Liver (tissue), 9 donors: Measurements from ENCODE around the gene IP6K2. TPM values are rescaled to one million over a fixed set of nuclear protein-coding genes. Genes with fewer than 3 reads are reported as not detected.

Experiments
- DNase-seq: peaks from one replicate; pipeline ENCODE4 v3.0.0-alpha.2; 2017; ENCODE audit warnings: low spot score
- H3K27ac ChIP-seq, 2 donors: one replicate each; pipeline ENCODE4 v1.7.0; 2013; ENCODE audit warnings: inconsistent platforms in 2 of 2, low read length in 2 of 2, control low read depth in 1 of 2, low read depth in 1 of 2, mild to moderate bottlenecking in 1 of 2
- H3K27me3 ChIP-seq, 4 donors: one replicate each; pipeline versions ENCODE4 v1.6.1 to v1.7.0; 2013; ENCODE audit warnings: low read length in 3 of 4, inconsistent platforms in 1 of 4, mild to moderate bottlenecking in 1 of 4, moderate library complexity in 1 of 4; ENCODE audit not compliant: control insufficient read depth in 4 of 4, insufficient read depth in 4 of 4
- H3K36me3 ChIP-seq, 4 donors: one replicate each; pipeline versions ENCODE4 v1.6.1 to v1.7.0; 2013; ENCODE audit warnings: low read length in 3 of 4, mild to moderate bottlenecking in 3 of 4, low read depth in 1 of 4, moderate library complexity in 1 of 4; ENCODE audit not compliant: control insufficient read depth in 4 of 4, insufficient read depth in 3 of 4
- H3K4me1 ChIP-seq, 4 donors: one replicate each; pipeline versions ENCODE4 v1.6.1 to v1.7.0; 2013; ENCODE audit warnings: low read length in 3 of 4, mild to moderate bottlenecking in 3 of 4, moderate library complexity in 1 of 4; ENCODE audit not compliant: control insufficient read depth in 4 of 4, insufficient read depth in 4 of 4
- H3K4me3 ChIP-seq, 3 donors: one replicate each; pipeline versions ENCODE4 v1.6.1 to v1.7.0; 2013; ENCODE audit warnings: low read length in 3 of 3, control low read depth in 1 of 3, low read depth in 1 of 3, mild to moderate bottlenecking in 1 of 3
- H3K9ac ChIP-seq, 2 donors: one replicate each; pipeline ENCODE4 v1.7.0; 2013; ENCODE audit warnings: low read length in 2 of 2, mild to moderate bottlenecking in 2 of 2, moderate library complexity in 2 of 2, control low read depth in 1 of 2, low read depth in 1 of 2
- H3K9me3 ChIP-seq, 4 donors: one replicate each; pipeline versions ENCODE4 v1.6.1 to v1.7.0; 2013; ENCODE audit warnings: low read length in 3 of 4; ENCODE audit not compliant: control insufficient read depth in 4 of 4
- ATF3 ChIP-seq: IDR thresholded peaks from 2 replicates; pipeline ENCODE4 v1.6.1; 2016; ENCODE audit warnings: antibody characterized with exemption
- CTCF ChIP-seq: fragments of 150-350 bp; IDR thresholded peaks from 2 replicates; pipeline ENCODE4 v1.5.1; 2017; ENCODE audit warnings: improper control_type of control experiment, low read depth, low read length; ENCODE audit not compliant: missing input control
- EGR1 ChIP-seq, 2 donors: IDR thresholded peaks; 2 replicates each; pipeline ENCODE4 v1.6.1; 2016 to 2018; ENCODE audit warnings: antibody characterized with exemption in 2 of 2, low read depth in 2 of 2
- FOXA1 ChIP-seq: IDR thresholded peaks from 2 replicates; pipeline ENCODE4 v1.6.1; 2016; ENCODE audit warnings: antibody characterized with exemption
- FOXA2 ChIP-seq: IDR thresholded peaks from 2 replicates; pipeline ENCODE4 v1.6.1; 2016; ENCODE audit warnings: antibody characterized with exemption
- GABPA ChIP-seq, 2 donors: IDR thresholded peaks in 1 of 2; conservative IDR thresholded peaks in 1 of 2; 2 replicates each; pipeline ENCODE4 v1.6.1; 2016; ENCODE audit warnings: antibody characterized with exemption in 2 of 2, mild to moderate bottlenecking in 1 of 2, moderate library complexity in 1 of 2
- HNF4A ChIP-seq, 2 donors: conservative IDR thresholded peaks; 2 replicates each; pipeline ENCODE4 v1.6.1; 2016; ENCODE audit warnings: antibody characterized with exemption in 2 of 2, mild to moderate bottlenecking in 2 of 2
- HNF4G ChIP-seq: IDR thresholded peaks from 2 replicates; pipeline ENCODE4 v1.6.1; 2016; ENCODE audit warnings: antibody characterized with exemption
- JUND ChIP-seq, 2 donors: IDR thresholded peaks; 2 replicates each; pipeline ENCODE4 v1.6.1; 2016; ENCODE audit warnings: antibody characterized with exemption in 2 of 2
- MAX ChIP-seq: IDR thresholded peaks from 2 replicates; pipeline ENCODE4 v1.6.1; 2016; ENCODE audit warnings: antibody characterized with exemption
- NR2F2 ChIP-seq: IDR thresholded peaks from 2 replicates; pipeline ENCODE4 v1.6.1; 2016; ENCODE audit warnings: antibody characterized with exemption
- RAD21 ChIP-seq, 2 donors: IDR thresholded peaks; 2 replicates each; pipeline ENCODE4 v1.6.1; 2016; ENCODE audit warnings: antibody characterized with exemption in 2 of 2, mild to moderate bottlenecking in 2 of 2
- RXRA ChIP-seq, 2 donors: IDR thresholded peaks; 2 replicates each; pipeline ENCODE4 v1.6.1; 2017 to 2018; ENCODE audit warnings: antibody characterized with exemption in 2 of 2, mild to moderate bottlenecking in 1 of 2
- SP1 ChIP-seq: IDR thresholded peaks from 2 replicates; pipeline ENCODE4 v1.6.1; 2018; ENCODE audit warnings: antibody characterized with exemption, mild to moderate bottlenecking
- TAF1 ChIP-seq: conservative IDR thresholded peaks from 2 replicates; pipeline ENCODE4 v1.6.1; 2016; ENCODE audit warnings: antibody characterized with exemption, mild to moderate bottlenecking
- YY1 ChIP-seq: IDR thresholded peaks from 2 replicates; pipeline ENCODE4 v1.6.1; 2016; ENCODE audit warnings: antibody characterized with exemption, mild to moderate bottlenecking
- WGBS: extraction: QIAGEN DNeasy Blood & Tissue Kit; methylation state at CpG from one replicate; pipeline ENCODE4 v1.1.7; 2013; 5-methylcytosine and 5-hydroxymethylcytosine counted together
- polyA plus RNA-seq, 2 donors: library from polyadenylated mRNA; stranded (reverse) in 1 of 2; unstranded in 1 of 2; fragments of 200-250 nt in 1 of 2; fragments of >200 nt in 1 of 2; fragmentation: Nextera tagmentation in 1 of 2; extraction: Ambion mirVana in 1 of 2; gene quantifications; one replicate each; pipeline versions ENCODE4 v1.2.1 to v1.2.3, GENCODE V29; 2013 to 2015
- total RNA-seq, 2 donors: library from RNA; depleted of rRNA; stranded (reverse); fragments of >200 nt; gene quantifications; one replicate each; pipeline ENCODE4 v1.2.3, GENCODE V29; 2014
- donor health status: healthy.
- donor health status: healthy.
- donor health status: healthy.
- donor health status: healthy.
- donor health status: healthy.

IP6K2 gene
- total and polyA plus RNA-seq, 4 donors: 21.8 to 37.6 (median 24.3) TPM

GRCh38 chr3:48716508-48716981 is 476 bp downstream of the IP6K2 start:
- WGBS: under 1% methylated on average over 16 of the region's 16 CpGs
- H3K27ac ChIP-seq: peak overlapping the region; percentile 73 to 74
- DNase-seq: peak; percentile 54

GRCh38 chr3:48715174-48715800 is 1.7 kb downstream of the IP6K2 start:
- Histone ChIP-seq H3K27me3 (no peaks in the 10 kb centered on the region), H3K9me3 (no peaks in the 10 kb centered on the region), H3K36me3 (peaks cover 0 to 11% (median 4%) of the 10 kb centered on the region in 4 donors), H3K4me1 (peaks cover 0 to 22% (median 13%) of the 10 kb centered on the region in 4 donors), H3K27ac (no peak overlapping the region), H3K9ac (no peak overlapping the region), H3K4me3 (no peak overlapping the region)
- TF ChIP-seq CTCF (no peak), YY1 (no peak), MAX (no peak), EGR1 (IDR thresholded peaks at IDR 0.05; ENCODE audit: low read depth in 2 of 2) (no peak), GABPA (IDR thresholded peaks at IDR 0.05 in 1 of 2, conservative IDR thresholded peaks at IDR 0.05 in 1 of 2) (no peak), SP1 (no peak), ATF3 (no peak), NR2F2 (no peak), FOXA1 (no peak), RXRA (IDR thresholded peaks at IDR 0.05) (no peak), TAF1 (no peak), RAD21 (IDR thresholded peaks at IDR 0.05) (no peak), HNF4G (no peak), FOXA2 (no peak), JUND (IDR thresholded peaks at IDR 0.05) (no peak)
- DNase-seq: no peak

More at GRCh38 chr3:48716508-48716981, 476 bp downstream of the IP6K2 start:
- Histone ChIP-seq H3K36me3 (peaks cover 0 to 5% (median 3%) of the 10 kb centered on the region in 4 donors), H3K9me3 (no peaks in the 10 kb centered on the region), H3K27me3 (no peaks in the 10 kb centered on the region), H3K9ac (peak overlapping the region; percentile 98 to 99), H3K4me3 (peak overlapping the region; percentile 95 to 100 (median 97)), H3K4me1 (peaks cover 0 to 22% (median 13%) of the 10 kb centered on the region in 4 donors)
- TF ChIP-seq GABPA (IDR thresholded peaks at IDR 0.05 in 1 of 2, conservative IDR thresholded peaks at IDR 0.05 in 1 of 2): no peak
- TF ChIP-seq CTCF: no peak
- no peak for TF ChIP-seq HNF4A (conservative IDR thresholded peaks at IDR 0.05)
- no peak for TF ChIP-seq EGR1 (IDR thresholded peaks at IDR 0.05; ENCODE audit: low read depth in 2 of 2)
